Neural cell (in vitro differentiated cells): ENCODE data around the gene C14orf119.
A peak's percentile ranks its signal among the peaks of the same experiment; 100 is the strongest.

Experiments
- EP300 ChIP-seq: fragments of 450-650 bp; conservative IDR thresholded peaks from 2 replicates; pipeline ENCODE4 v1.6.1; 2014; ENCODE audit warnings: antibody characterized with exemption, mild to moderate bottlenecking, moderate library complexity; ENCODE audit not compliant: poor library complexity, severe bottlenecking
- EZH2 ChIP-seq: fragments of 200-600, 300-800 bp; shearing (Covaris generic), sonication (generic); IDR thresholded peaks from 2 replicates; pipeline ENCODE4 v1.6.1; 2014; ENCODE audit warnings: antibody characterized with exemption, low read length, borderline replicate concordance, mild to moderate bottlenecking; ENCODE audit not compliant: insufficient read depth, poor library complexity, severe bottlenecking
- MXI1 ChIP-seq: fragments of 450-650 bp; conservative IDR thresholded peaks from 2 replicates; pipeline ENCODE4 v1.6.1; 2014; ENCODE audit warnings: antibody characterized with exemption, mild to moderate bottlenecking; ENCODE audit not compliant: poor library complexity, severe bottlenecking
- POLR2AphosphoS5 ChIP-seq: IDR thresholded peaks from 2 replicates; pipeline ENCODE4 v1.6.1; 2012
- RAD21 ChIP-seq: fragments of 450-650 bp; conservative IDR thresholded peaks from 2 replicates; pipeline ENCODE4 v1.6.1; 2014; ENCODE audit warnings: antibody characterized with exemption, mild to moderate bottlenecking, moderate library complexity
- SMC3 ChIP-seq: fragments of 450-650 bp; conservative IDR thresholded peaks from 2 replicates; pipeline ENCODE4 v1.6.1; 2014; ENCODE audit warnings: antibody characterized with exemption, mild to moderate bottlenecking, moderate library complexity; ENCODE audit not compliant: poor library complexity
- TAF1 ChIP-seq: IDR thresholded peaks from 2 replicates; pipeline ENCODE4 v1.6.1; 2012; ENCODE audit warnings: low read depth
- TF ChIP-seq, protein P1 (sequence below): fragments of 450-650 bp; IDR thresholded peaks from 2 replicates; pipeline ENCODE4 v1.5.1; 2014; ENCODE audit warnings: antibody characterized with exemption, mild to moderate bottlenecking, moderate library complexity; ENCODE audit not compliant: poor library complexity, severe bottlenecking
- TF ChIP-seq, protein P2 (sequence below): IDR thresholded peaks from 2 replicates; pipeline ENCODE4 v1.6.1; 2012; ENCODE audit warnings: borderline replicate concordance

DNA sequence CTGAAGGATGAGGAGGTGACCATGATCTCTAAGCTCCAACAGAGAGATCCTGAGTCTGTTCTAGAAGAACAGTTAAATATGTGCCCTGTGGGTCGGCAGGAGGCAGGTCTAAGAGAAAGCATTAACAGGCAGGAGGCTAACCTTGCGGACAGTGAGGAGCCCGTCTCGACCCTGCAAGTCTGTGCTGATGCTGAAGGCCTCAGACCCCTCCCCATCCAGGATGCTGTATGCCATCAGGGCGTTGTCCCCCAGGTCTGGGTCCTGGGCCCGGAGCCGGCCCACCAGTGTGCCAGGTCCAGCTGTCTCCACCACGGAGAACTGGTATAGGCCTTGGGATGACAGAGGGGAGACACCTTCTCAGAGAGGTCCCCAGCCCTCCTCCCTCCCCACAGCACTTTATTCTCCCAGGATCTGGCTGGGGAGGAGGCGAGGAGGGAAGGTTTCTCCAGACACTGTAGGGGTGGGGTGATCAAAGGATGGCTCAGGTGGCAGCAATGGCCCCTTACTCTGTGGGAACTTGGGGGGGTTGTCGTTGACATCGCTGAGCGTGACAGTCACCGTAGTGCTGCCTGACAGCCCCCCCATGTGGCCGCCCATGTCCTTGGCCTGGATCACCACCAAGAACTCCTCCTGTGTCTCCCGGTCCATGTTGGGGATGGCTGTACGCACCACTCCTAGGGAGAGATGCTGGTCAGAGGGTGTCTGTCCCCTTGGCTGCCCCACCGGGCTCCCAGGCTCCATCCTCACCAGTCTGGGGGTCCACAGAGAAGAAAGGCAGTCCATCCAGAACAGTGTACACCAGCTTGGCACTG, 41.1 kb upstream of the C14orf119 start:
- TF ChIP-seq, protein P1, sequence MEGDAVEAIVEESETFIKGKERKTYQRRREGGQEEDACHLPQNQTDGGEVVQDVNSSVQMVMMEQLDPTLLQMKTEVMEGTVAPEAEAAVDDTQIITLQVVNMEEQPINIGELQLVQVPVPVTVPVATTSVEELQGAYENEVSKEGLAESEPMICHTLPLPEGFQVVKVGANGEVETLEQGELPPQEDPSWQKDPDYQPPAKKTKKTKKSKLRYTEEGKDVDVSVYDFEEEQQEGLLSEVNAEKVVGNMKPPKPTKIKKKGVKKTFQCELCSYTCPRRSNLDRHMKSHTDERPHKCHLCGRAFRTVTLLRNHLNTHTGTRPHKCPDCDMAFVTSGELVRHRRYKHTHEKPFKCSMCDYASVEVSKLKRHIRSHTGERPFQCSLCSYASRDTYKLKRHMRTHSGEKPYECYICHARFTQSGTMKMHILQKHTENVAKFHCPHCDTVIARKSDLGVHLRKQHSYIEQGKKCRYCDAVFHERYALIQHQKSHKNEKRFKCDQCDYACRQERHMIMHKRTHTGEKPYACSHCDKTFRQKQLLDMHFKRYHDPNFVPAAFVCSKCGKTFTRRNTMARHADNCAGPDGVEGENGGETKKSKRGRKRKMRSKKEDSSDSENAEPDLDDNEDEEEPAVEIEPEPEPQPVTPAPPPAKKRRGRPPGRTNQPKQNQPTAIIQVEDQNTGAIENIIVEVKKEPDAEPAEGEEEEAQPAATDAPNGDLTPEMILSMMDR: peak; percentile 52
- TF ChIP-seq TAF1: no peak
- TF ChIP-seq SMC3: peak; percentile 63
- no peak for TF ChIP-seq POLR2AphosphoS5
- TF ChIP-seq MXI1: no peak
- no peak for TF ChIP-seq EP300
- TF ChIP-seq, protein P2, sequence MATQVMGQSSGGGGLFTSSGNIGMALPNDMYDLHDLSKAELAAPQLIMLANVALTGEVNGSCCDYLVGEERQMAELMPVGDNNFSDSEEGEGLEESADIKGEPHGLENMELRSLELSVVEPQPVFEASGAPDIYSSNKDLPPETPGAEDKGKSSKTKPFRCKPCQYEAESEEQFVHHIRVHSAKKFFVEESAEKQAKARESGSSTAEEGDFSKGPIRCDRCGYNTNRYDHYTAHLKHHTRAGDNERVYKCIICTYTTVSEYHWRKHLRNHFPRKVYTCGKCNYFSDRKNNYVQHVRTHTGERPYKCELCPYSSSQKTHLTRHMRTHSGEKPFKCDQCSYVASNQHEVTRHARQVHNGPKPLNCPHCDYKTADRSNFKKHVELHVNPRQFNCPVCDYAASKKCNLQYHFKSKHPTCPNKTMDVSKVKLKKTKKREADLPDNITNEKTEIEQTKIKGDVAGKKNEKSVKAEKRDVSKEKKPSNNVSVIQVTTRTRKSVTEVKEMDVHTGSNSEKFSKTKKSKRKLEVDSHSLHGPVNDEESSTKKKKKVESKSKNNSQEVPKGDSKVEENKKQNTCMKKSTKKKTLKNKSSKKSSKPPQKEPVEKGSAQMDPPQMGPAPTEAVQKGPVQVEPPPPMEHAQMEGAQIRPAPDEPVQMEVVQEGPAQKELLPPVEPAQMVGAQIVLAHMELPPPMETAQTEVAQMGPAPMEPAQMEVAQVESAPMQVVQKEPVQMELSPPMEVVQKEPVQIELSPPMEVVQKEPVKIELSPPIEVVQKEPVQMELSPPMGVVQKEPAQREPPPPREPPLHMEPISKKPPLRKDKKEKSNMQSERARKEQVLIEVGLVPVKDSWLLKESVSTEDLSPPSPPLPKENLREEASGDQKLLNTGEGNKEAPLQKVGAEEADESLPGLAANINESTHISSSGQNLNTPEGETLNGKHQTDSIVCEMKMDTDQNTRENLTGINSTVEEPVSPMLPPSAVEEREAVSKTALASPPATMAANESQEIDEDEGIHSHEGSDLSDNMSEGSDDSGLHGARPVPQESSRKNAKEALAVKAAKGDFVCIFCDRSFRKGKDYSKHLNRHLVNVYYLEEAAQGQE: no peak
- peak; percentile 54 for TF ChIP-seq RAD21
- no peak for TF ChIP-seq EZH2
